ENCODE data around the gene SERPINA3. TPM values are rescaled to one million over a fixed set of nuclear protein-coding genes. Genes with fewer than 3 reads are reported as not detected.

SERPINA3 gene
- polyA plus RNA-seq, 1 donor (not counting 4 experiments of a cell fraction or from before 2014, with no cell fraction given), result 0.50 TPM

DNA sequence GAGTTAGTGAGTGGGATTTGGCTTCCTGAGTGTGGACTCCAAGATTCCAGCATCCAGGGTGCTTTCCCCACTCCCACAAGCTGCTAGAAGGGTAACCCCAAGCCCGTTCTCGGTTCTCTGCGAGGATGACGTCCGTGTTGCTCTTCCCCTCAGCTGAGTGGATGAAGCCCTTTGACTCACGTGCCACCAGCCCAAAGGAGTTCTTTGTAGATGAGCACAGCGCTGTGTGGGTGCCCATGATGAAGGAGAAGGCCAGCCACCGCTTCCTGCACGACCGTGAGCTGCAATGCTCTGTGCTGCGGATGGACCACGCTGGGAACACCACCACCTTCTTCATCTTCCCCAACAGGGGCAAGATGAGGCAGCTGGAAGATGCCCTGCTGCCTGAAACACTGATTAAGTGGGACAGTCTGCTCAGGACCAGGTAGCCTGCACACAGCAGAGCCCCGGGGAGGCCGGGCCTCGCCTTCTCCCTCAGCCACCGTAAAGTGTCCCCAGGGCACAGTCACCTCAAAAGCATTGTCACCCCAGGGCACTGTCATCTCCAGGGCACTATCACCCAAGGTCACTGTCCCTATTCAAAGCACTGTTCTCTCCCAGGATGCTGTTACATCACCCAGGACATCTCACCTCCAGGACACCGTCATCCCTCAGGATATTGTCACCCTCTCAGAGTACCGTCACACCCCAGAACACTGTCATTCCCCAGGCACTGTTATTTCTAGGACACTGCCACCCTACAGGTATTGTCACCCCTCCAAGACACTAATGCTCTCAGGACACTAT, 31.3 kb downstream of the SERPINA3 start:
- H3K27ac ChIP-seq (ENCODE audit: control insufficient read depth, insufficient read depth, low read length), result no peak overlapping the region
- no peaks in the 10 kb centered on the region for H3K4me1 ChIP-seq (ENCODE audit: control insufficient read depth, extremely low read depth, insufficient read depth, low read length)
- dilution Hi-C loops (cut with MboI; ENCODE audit: extremely low pct_ligation_motif_present, low sequenced_read_pairs), result no loop called here
- no peaks in the 10 kb centered on the region for H3K27me3 ChIP-seq (ENCODE audit: control insufficient read depth, extremely low read depth, insufficient read depth, low read length)
- DNase-seq (ENCODE audit: low read depth, low spot score), result no peak
- no peak for FAIRE-seq
- H3K9ac ChIP-seq (ENCODE audit: control insufficient read depth, extremely low read depth, insufficient read depth, low read length), result no peak overlapping the region
- H3K79me2 ChIP-seq (ENCODE audit: control insufficient read depth, insufficient read depth, low read length), result no peaks in the 10 kb centered on the region
- H3K36me3 ChIP-seq (ENCODE audit: control insufficient read depth in 2 of 2, extremely low read depth in 1 of 2, insufficient read depth in 2 of 2, low read length in 2 of 2), result no peaks in the 10 kb centered on the region
- TF ChIP-seq EZH2 (IDR thresholded peaks at IDR 0.05; ENCODE audit: low read length), result no peak
- TF ChIP-seq, protein P1, sequence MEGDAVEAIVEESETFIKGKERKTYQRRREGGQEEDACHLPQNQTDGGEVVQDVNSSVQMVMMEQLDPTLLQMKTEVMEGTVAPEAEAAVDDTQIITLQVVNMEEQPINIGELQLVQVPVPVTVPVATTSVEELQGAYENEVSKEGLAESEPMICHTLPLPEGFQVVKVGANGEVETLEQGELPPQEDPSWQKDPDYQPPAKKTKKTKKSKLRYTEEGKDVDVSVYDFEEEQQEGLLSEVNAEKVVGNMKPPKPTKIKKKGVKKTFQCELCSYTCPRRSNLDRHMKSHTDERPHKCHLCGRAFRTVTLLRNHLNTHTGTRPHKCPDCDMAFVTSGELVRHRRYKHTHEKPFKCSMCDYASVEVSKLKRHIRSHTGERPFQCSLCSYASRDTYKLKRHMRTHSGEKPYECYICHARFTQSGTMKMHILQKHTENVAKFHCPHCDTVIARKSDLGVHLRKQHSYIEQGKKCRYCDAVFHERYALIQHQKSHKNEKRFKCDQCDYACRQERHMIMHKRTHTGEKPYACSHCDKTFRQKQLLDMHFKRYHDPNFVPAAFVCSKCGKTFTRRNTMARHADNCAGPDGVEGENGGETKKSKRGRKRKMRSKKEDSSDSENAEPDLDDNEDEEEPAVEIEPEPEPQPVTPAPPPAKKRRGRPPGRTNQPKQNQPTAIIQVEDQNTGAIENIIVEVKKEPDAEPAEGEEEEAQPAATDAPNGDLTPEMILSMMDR (optimal IDR thresholded peaks at IDR 0.05 in 1 of 3, IDR thresholded peaks at IDR 0.05 in 1 of 3, conservative IDR thresholded peaks at IDR 0.05 in 1 of 3; ENCODE audit: extremely low read depth in 1 of 3, insufficient read depth in 2 of 3, low read length in 3 of 3), result no peak
- no peaks in the 10 kb centered on the region for H3K9me1 ChIP-seq (ENCODE audit: control insufficient read depth, extremely low read depth, insufficient read depth, low read length)
- no peak overlapping the region for H3K4me2 ChIP-seq (ENCODE audit: control insufficient read depth, extremely low read depth, insufficient read depth, low read depth, low read length)
- H3K4me3 ChIP-seq (ENCODE audit: control insufficient read depth in 2 of 3, extremely low read depth in 1 of 3, insufficient read depth in 2 of 3, low read depth in 1 of 3, low read length in 3 of 3), result no peak overlapping the region
- H4K20me1 ChIP-seq (ENCODE audit: control insufficient read depth, extremely low read depth, insufficient read depth, low read length), result no peaks in the 10 kb centered on the region
- no peak overlapping the region for H2AFZ ChIP-seq (ENCODE audit: control insufficient read depth, low read length)
- no peaks in the 10 kb centered on the region for H3K9me3 ChIP-seq (ENCODE audit: control insufficient read depth, low read depth, low read length)

DNA sequence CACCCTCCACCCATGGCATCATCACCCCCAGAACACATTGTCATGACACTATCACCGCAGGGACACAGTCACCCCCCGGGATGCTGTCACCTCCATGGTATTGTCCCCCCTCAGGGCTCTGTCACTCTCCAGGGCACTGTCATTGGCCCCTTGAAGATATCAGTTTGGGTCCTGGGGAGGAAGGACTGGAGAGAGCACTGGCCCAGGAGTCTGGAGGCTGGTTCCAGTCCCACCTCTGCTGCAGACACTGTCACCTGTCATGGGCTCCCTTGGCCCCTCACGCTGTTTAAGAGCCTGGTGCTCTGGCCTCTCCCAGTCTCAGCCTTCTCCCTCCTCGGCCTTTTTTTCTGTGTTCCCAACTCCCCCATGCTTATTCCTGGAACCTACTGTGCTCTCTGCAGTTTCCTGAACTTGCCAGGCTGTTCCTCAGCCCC, 31.9 kb downstream of the SERPINA3 start:
- Histone ChIP-seq H3K79me2 (ENCODE audit: control insufficient read depth, insufficient read depth, low read length) (no peaks in the 10 kb centered on the region), H3K27ac (ENCODE audit: control insufficient read depth, insufficient read depth, low read length) (no peak overlapping the region), H4K20me1 (ENCODE audit: control insufficient read depth, extremely low read depth, insufficient read depth, low read length) (no peaks in the 10 kb centered on the region), H3K9ac (ENCODE audit: control insufficient read depth, extremely low read depth, insufficient read depth, low read length) (no peak overlapping the region), H3K4me1 (ENCODE audit: control insufficient read depth, extremely low read depth, insufficient read depth, low read length) (no peaks in the 10 kb centered on the region), H3K36me3 (ENCODE audit: control insufficient read depth in 2 of 2, extremely low read depth in 1 of 2, insufficient read depth in 2 of 2, low read length in 2 of 2) (no peaks in the 10 kb centered on the region), H3K27me3 (ENCODE audit: control insufficient read depth, extremely low read depth, insufficient read depth, low read length) (no peaks in the 10 kb centered on the region), H3K4me3 (ENCODE audit: control insufficient read depth in 2 of 3, extremely low read depth in 1 of 3, insufficient read depth in 2 of 3, low read depth in 1 of 3, low read length in 3 of 3) (no peak overlapping the region), H3K4me2 (ENCODE audit: control insufficient read depth, extremely low read depth, insufficient read depth, low read depth, low read length) (no peak overlapping the region), H3K9me1 (ENCODE audit: control insufficient read depth, extremely low read depth, insufficient read depth, low read length) (no peaks in the 10 kb centered on the region), H3K9me3 (ENCODE audit: control insufficient read depth, low read depth, low read length) (no peaks in the 10 kb centered on the region), H2AFZ (ENCODE audit: control insufficient read depth, low read length) (no peak overlapping the region)
- TF ChIP-seq EZH2 (IDR thresholded peaks at IDR 0.05; ENCODE audit: low read length), result no peak
- TF ChIP-seq, protein P1 (optimal IDR thresholded peaks at IDR 0.05 in 1 of 3, IDR thresholded peaks at IDR 0.05 in 1 of 3, conservative IDR thresholded peaks at IDR 0.05 in 1 of 3; ENCODE audit: extremely low read depth in 1 of 3, insufficient read depth in 2 of 3, low read length in 3 of 3), result no peak
- DNase-seq (ENCODE audit: low read depth, low spot score) (no peak), FAIRE-seq (no peak)
- dilution Hi-C loops (cut with MboI; ENCODE audit: extremely low pct_ligation_motif_present, low sequenced_read_pairs), result no loop called here
